ENCODE results near the gene GUCY2F.

- TF ChIP-seq EZH2 (IDR thresholded peaks at IDR 0.05), result no peak
- no peak for TF ChIP-seq CTCF (IDR thresholded peaks at IDR 0.05)
- no peak for TF ChIP-seq EZH2phosphoT487 (IDR thresholded peaks at IDR 0.05)
These were observed 103.6 kb downstream of the GUCY2F start for GRCh38 chrX:109378281-109378680.

All from neural progenitor cell (in vitro differentiated cells).